NCI-H1930 (cell line): ENCODE data around the gene GLCCI1.
"Not testable (repeated sequence)": the region's sequence is repeated elsewhere in the genome, so short reads cannot be mapped to it uniquely, and the experiment has no call there.

ENCODE experiments used
- DNase-seq, 2 experiments: peaks; one replicate each; lab custom pipeline; 2025; lab: John Stamatoyannopoulos, UW

GLCCI1 gene

DNA sequence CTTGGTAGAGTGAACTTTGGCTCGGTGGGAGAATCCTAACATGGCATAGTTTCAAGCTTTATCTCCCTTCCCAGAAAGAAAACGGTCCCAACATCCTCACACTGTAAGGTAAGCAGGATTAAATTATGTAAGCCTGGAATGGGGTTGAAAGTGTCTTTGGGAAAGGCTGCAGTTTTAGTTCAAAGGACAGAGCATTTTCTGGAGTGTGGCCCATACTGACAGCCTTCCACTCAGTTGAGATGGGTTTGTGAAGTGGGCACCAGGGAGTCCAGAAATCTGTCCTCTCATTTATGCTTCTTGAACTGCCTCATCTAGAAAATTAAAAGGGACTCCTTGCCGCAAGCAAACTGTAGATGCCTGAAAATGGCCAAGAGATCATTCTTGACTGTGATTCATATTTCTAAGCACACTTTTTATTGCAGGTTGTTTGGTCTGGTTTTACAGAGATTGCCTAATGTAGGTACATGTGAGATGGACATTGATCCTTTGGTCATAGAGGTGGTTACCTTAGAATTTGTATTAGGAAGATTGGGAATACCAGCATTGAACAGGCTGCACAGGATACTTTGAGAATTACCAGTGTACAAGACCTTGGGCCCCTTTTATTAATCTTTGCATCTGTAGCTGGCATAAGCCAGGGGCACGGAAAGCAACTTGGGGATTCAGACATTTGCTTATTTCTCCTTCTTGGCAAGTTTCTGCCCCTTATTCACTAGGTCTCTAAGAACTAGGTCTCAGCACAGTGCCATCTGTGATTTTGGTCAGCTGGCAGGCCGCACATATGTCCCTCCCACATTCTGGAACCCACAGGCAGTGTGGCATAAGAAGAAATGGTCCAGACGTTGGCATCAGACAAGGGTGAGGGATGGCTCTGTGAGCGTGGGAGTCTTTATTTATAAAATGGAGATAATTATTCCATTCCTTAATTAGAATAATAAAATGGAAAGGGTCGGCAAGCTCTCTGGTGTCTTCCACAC is 125.9 kb downstream of the GLCCI1 start:
- no peak for DNase-seq

GRCh38 chr7:8101292-8101691 is 132.7 kb downstream of the GLCCI1 start:
- not testable (repeated sequence) for DNase-seq

GRCh38 chr7:8103282-8103681 is 134.7 kb downstream of the GLCCI1 start:
- DNase-seq: no peak

DNA sequence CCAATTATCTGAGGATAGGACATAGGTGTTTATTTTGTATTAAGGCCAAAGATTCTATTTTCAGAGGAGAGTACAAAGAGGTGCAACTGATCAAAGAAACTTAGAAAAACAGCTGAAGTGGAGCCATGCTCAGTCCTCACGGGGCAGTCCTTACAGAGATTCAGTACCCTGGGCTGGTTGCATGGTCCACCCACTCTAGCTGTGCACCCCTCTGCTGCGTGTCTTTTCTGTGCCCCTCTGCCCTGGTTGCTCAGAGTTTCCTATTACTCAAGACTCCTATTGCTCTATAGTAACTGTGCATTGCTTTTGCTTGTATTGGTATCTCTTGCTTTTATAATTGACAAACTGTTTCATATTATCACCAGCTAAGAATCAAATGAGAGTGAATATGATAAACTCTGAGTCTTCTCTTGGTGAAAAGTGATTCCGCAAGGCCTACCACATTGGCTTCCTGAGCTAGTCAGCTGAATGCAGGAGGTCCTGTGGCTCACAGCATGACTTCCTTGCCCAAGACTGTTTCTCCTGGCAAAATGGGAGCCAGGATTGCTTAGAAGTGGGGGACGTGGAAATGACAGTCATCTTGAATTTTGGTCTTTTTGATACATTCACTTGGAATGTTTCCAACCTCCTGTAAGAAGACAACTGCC is 137.0 kb downstream of the GLCCI1 start:
- DNase-seq: no peak

GRCh38 chr7:8109196-8110022 is 140.8 kb downstream of the GLCCI1 start:
- DNase-seq: no peak

- no peak for DNase-seq
Measured at GRCh38 chr7:8111282-8111960, 142.8 kb downstream of the GLCCI1 start.

GRCh38 chr7:8112685-8113084 is 144.1 kb downstream of the GLCCI1 start:
- no peak for DNase-seq

GRCh38 chr7:8113184-8113583 is 144.6 kb downstream of the GLCCI1 start:
- DNase-seq: no peak

DNA sequence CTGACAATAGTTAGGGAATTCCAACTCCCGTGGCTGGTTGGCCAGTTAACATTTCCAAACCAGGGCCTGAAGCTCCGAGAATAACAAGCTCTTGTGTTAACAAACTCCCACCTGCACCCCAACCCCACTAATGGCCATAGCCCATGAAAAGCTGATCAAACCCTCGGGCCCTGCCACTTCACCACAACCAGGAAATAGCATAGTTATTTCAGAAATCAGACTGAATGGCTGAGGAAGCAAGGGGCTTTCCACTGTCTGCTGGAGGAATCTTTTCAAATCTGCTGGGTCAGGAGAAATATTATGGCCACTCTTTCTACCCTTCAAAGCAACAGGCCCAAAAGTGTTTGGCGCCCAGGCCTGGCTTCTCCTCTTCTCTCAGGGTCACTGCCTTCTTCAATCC is 145.6 kb downstream of the GLCCI1 start:
- no peak for DNase-seq

DNA sequence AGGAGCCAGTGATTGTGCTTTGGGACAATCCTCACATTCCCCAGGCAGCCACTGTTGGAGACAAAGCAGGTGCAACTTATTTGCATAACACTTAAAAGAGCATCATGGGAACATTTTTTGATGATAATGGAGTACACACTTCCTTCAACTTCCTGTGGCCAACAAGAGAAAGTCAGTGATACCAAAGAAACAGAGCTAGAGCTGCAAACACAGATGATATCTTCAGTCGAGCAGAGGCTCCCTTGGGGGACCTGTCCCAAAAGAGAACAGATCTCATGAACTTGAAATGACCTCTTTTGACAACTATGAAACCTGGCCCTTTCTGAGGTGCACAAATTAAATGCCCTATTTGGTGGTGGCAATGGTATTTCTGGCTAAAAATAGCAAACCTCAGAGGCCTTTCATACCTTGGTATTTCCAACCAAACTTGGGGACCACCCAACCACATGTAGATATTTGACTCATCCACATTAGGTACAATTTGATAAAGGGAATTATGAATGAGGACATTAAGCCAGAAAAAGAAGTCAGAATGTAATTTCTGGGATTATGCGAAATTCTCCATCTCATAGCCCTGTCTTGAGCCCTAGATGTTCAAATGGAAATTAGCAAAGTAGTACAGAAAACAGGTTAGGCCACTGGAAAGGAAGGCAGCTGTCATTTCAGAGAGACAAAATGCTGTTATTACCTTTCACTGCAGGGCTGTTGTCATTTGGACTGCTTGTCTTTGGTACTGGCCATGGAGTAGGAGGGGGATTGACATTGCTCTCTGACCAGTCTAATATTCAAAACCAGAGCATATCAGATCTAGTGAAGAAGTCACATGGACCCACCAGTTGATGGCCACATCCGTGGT is 147.2 kb downstream of the GLCCI1 start:
- no peak for DNase-seq

DNA sequence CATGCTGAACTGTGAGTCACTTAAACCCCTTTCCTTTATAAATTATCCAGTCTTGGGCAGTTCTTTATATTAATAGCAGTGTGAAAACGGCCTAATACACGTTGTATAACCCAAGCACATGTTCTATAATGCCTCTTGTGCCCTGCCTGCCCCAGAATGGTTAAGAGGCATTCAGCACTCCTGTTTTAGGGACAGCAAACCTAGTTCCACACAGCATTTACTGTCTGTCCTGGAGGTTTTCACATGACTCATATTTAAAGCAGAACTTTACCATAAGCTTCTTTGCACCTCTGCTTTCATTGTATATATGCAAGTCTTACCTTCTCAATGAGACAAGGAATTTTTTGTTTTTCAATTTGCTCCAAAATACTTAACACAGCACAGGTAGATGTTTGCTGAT is 148.6 kb downstream of the GLCCI1 start:
- DNase-seq: no peak

- DNase-seq: no peak
Measured at GRCh38 chr7:8119262-8119661, 150.7 kb downstream of the GLCCI1 start.

GRCh38 chr7:8120390-8121058 is 151.9 kb downstream of the GLCCI1 start:
- DNase-seq: no peak

- no peak for DNase-seq
Measured at GRCh38 chr7:8121243-8121642, 152.6 kb downstream of the GLCCI1 start.

- no peak for DNase-seq
Measured at GRCh38 chr7:8125680-8126444, 157.3 kb downstream of the GLCCI1 start.

DNA sequence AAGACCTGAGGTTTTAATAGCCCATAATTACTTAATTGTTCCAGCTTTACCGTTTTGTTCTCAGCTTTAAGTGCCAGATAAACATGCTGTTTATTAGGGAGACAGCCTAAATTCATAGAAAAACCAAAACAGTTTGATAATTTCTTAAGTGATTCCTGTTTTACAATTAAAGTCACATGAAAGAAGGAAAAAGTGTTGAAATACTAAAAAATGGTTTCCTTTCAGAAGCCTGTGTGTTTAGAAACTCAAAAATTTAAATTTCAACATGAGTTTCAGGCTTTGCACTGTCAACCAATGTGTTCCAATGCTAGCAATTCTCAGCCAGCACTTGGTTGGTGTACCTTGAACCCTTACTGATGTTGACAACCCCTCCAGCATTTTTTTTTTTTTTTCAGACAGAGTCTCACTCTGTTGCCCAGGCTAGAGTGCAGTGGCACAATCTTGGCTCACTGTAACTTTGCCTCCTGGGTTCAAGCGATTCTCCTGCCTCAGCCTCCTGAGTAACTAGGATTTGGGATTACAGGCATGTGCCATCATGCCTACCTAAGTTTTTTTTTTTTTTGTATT is 158.1 kb downstream of the GLCCI1 start:
- DNase-seq: no peak

DNA sequence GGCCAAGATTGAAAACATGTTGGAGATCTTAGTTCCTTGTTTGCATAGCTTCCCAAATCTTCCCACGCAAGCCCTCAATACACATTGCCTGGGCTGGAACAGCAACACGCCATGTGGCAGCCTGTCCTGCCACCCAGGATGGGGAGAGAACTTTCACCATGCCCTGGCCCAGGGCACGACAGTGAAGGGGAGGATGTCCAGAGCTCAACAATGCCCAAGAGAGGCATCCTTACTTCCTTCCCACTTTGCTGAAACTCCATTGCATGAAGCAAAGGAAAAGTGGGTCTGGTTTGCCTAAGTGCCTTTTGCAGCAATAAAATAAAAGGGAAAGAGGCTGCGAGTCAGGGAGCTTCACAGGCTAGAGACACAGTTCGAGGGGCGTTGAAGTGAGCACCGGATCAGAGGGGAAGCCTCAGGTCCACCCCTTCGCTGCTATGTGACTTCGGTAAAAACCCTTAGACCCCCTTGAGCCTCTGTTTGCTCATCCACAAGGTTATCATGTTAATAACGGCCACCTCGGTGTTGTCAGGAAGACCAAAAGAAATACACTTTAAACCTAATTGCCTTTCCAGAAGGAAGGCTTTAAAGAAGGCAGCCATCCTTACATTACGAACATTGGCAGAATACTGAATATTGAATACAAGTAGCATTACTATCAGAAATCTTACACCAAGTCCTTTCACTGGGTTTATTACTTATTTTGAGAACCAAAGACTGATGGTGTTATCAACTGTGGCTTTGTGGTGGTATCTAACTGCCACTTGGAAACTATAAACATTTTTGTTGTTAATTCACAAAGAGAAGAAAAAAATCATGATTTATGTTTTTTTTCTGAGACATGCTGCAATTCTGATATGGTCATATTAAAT is 160.1 kb downstream of the GLCCI1 start:
- no peak for DNase-seq

DNA sequence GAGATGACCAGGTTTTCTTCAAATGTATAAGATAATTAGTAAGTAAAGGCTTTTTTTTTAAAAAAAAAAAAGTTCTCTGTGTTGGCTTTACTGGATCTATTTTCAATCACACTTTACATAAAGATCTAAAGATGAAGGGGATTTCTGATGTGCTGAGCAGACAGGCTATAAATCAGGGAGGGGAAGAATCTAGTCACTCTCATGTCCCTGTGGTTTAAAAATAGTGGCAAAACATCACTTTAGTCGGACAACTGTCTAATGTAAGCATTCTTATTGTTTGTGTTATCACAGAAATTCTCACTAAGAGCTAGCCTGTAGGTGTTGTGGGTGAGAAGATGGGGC is 160.7 kb downstream of the GLCCI1 start:
- no peak for DNase-seq
